K562 (cell line): ENCODE results near the gene ABCG2. TPM values are rescaled to one million over a fixed set of nuclear protein-coding genes. Genes with fewer than 3 reads are reported as not detected.

Source experiments
- HNRNPLL ChIP-seq: fragments of 200-400 bp; formaldehyde crosslinking; IDR thresholded peaks from 2 replicates; pipeline ENCODE4 v1.6.1; 2017; ENCODE audit warnings: low read length, low read depth, mild to moderate bottlenecking; ENCODE audit not compliant: poor library complexity, severe bottlenecking
- ZNF407 ChIP-seq: fragments of 450-650 bp; IDR thresholded peaks from 2 replicates; pipeline ENCODE4 v1.6.1; 2016; ENCODE audit warnings: low read depth
- polyA plus RNA-seq, 8 experiments: library from polyadenylated mRNA; depleted of rRNA in 4 of 8; stranded (reverse) in 5 of 8; unstranded in 3 of 8; fragments of >200 nt; fragmentation: Nextera tagmentation in 2 of 8; fragmentation: Illumina TruSeq in 1 of 8; extraction: Ambion mirVana in 2 of 8; extraction: Trizol in 1 of 8; gene quantifications; 2 replicates each; pipeline versions ENCODE4 v1.2.1 to v1.2.3, GENCODE V29; 2011 to 2014; ENCODE audit warnings: inconsistent platforms in 1 of 8, missing spikeins in 1 of 8
- total RNA-seq, 7 experiments: library from RNA; depleted of rRNA in 6 of 7; stranded (reverse); fragments of >200 nt in 6 of 7; fragmentation: Illumina TruSeq in 2 of 7; extraction: Trizol in 2 of 7; gene quantifications; 2 replicates each; pipeline versions ENCODE4 v1.2.1 to v1.2.3, GENCODE V29; 2011 to 2021; ENCODE audit warnings: low replicate concordance in 1 of 7
- TF ChIP-seq, protein P1 (sequence below): fragments of 250-450 bp; sonication (Bioruptor Pico); IDR thresholded peaks from 2 replicates; pipeline ENCODE4 v1.9.0; 2021; ENCODE audit warnings: mild to moderate bottlenecking, inconsistent platforms

ABCG2 gene
- total and polyA plus RNA-seq, 9 of the 15 experiments (the other 6 are each of a cell fraction or from before 2014, with no cell fraction given): 0.01 to 0.36 (median 0.11) TPM; not detected in 4

- no peak for TF ChIP-seq ZNF407
- TF ChIP-seq, protein P1, sequence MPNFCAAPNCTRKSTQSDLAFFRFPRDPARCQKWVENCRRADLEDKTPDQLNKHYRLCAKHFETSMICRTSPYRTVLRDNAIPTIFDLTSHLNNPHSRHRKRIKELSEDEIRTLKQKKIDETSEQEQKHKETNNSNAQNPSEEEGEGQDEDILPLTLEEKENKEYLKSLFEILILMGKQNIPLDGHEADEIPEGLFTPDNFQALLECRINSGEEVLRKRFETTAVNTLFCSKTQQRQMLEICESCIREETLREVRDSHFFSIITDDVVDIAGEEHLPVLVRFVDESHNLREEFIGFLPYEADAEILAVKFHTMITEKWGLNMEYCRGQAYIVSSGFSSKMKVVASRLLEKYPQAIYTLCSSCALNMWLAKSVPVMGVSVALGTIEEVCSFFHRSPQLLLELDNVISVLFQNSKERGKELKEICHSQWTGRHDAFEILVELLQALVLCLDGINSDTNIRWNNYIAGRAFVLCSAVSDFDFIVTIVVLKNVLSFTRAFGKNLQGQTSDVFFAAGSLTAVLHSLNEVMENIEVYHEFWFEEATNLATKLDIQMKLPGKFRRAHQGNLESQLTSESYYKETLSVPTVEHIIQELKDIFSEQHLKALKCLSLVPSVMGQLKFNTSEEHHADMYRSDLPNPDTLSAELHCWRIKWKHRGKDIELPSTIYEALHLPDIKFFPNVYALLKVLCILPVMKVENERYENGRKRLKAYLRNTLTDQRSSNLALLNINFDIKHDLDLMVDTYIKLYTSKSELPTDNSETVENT (CRISPR knock-in tag): no peak
- no peak for TF ChIP-seq HNRNPLL
These were observed 61.1 kb downstream of the ABCG2 start (continued) for GRCh38 chr4:88097301-88097700.
